ENCODE data around the gene CDK10. TPM values are rescaled to one million over a fixed set of nuclear protein-coding genes. Genes with fewer than 3 reads are reported as not detected.

The CDK10 gene
- polyA plus RNA-seq, 4 donors, result 71.0 to 160 (median 89.9) TPM

DNA sequence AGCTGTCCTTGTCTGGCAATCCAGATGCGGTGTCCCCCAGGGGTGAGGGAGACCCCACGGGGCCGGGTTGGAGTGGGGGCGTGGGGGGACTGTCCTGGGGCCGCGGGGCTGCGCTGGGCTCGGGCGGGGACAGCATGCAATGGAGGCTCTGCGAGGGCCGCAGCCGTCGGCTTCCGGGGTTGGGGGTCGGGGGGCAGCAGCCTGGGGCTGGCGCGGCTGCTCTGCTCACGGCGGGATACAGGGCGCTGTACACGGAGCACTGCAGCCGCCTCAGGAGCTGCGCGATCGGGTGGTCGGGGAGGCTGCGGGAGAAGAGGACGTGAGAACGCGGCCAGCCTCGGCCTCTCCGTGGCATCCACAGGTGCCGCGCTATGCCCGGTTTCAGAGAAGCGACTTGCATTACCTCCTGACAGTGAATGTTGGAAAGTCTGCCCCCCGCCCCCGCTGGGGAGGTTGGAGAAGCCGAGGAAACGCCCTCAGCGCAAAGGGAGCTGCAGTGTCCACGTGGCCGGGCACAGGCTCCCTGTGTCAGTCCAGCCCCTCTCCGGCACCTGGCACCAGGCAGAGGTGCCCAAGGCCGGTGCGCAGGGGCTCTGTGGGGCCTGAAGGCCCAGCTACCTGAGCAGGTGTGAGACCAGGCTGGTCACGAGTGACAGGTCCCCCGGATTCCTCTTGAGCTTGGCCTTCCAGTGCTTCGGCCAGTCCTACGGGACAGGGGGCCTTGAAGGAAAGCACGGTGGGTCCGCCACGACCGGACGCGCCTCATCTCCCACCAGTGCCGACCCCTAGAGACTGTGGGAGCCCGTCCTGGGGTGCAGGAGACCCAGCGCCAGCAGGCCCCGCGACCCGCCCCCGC lies 24.4 kb downstream of the CDK10 start:
- DNase-seq (ENCODE audit: low read depth in 4 of 4, low spot score in 3 of 4), result no peak

DNA sequence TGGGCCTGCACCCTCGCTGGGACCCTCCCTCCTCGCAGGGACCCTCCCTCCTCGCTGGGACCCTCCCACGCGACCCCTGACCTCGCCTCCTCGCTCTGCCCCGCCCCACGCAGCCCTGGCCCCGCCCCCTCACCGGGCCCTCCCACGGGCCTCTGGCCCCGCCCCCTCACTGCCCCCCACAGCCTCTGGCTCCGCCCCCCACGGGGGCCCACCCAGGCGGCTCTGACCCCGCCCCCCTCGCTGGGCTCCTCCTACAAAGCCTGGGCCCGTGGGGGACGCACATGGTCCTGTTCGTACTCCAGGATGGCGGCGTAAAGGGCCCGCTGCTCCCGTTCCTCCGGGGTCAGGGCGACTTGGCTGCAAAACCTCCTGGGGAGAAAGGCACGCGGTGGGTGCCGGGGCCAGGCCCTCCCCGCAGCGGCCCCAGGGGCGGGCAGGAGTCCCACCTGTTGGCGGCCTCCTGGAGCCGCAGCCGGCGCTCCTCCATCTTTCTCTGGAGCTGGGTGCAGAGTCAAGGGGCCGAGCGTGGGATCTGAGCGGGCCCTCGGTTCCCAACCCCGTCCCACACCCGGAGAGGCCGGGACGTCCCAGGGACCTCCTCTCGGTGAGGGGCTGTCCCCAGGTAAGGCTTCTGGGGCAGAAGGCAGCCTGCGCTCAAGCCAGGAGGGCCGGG lies 25.2 kb downstream of the CDK10 start:
- no peak for DNase-seq (ENCODE audit: low read depth in 4 of 4, low spot score in 3 of 4)

DNA sequence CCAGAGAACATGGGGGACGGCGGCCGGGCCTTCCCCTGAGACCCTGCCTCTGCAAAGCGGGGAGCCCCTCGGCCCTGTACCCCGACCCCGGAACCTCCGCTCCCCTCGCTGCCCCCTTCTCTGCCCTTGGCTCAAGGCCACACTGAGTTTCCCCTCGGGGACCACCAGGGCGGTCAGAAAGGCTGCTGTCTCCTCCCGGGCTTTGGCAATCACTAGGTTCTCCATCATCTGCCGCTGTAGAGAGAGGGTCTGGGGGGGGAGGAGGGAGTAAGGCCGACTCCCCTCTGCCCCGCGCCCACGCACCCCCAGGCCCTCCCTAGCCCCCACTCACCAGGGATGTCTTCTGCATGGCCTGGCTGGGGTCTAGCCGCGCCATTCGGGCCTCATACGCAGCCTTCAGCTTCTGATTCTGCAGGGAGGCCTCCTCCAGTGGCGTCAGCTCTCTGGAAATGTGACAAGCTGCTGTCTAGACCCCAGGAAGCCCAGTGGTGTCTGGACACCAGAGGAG lies 25.8 kb downstream of the CDK10 start:
- no peak for DNase-seq (ENCODE audit: low read depth in 4 of 4, low spot score in 3 of 4)

DNA sequence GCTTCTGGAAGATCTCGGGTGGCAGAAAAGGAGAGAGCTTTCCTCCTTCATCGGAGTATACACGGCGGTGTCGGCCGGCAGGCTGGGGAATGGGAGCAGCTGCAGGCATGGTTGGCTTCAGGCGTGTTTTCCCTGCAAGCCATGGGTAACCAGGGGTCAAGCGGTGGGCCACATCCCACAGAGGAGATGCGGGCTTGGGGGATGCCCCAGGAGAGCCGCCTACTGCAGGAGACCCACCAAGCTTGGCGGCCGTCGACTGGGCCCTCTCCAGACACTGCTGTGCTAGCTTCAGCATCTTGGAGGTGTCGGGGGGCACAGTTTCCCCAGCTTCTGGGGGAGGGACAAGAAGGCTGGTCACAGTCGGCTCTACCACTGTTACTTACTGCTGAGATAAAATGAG lies 30.0 kb downstream of the CDK10 start:
- no peak for DNase-seq (ENCODE audit: low read depth in 4 of 4, low spot score in 3 of 4)

DNA sequence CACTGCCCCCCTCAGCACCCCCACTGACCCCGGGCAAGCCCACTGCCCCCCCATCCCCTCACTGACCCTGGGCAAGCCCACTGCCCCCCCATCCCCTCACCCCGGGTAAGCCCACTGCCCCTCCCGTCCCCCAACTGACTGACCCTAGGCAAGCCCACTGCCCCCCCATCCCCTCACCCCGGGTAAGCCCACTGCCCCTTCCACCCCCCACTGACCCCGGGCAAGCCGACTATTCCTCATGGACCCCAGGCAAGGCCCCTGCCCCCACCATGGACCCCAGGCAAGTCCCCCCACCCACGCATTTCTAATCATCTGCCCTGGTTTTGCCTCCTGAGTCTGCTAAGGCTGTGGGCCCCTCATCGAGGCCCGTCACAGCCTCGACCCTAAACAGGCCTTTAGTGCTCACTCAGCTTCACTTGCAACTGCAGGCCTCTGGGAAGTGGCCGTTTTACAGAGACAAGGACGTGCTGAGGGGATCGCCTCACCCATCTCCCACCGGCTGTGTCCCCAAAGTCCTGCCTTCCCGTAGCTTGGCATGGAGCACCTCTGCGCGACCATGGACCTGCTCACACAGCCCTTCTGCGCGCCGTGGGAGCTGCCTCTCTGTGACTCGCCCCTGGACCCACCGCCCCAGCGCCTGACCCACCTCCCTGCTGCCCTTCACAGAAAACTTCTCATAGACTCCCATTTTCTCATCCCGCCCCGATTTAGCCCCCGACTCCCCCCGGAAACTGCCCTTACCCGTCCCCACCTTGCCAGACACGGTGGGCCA lies 30.6 kb downstream of the CDK10 start:
- no peak for DNase-seq (ENCODE audit: low read depth in 4 of 4, low spot score in 3 of 4)

DNA sequence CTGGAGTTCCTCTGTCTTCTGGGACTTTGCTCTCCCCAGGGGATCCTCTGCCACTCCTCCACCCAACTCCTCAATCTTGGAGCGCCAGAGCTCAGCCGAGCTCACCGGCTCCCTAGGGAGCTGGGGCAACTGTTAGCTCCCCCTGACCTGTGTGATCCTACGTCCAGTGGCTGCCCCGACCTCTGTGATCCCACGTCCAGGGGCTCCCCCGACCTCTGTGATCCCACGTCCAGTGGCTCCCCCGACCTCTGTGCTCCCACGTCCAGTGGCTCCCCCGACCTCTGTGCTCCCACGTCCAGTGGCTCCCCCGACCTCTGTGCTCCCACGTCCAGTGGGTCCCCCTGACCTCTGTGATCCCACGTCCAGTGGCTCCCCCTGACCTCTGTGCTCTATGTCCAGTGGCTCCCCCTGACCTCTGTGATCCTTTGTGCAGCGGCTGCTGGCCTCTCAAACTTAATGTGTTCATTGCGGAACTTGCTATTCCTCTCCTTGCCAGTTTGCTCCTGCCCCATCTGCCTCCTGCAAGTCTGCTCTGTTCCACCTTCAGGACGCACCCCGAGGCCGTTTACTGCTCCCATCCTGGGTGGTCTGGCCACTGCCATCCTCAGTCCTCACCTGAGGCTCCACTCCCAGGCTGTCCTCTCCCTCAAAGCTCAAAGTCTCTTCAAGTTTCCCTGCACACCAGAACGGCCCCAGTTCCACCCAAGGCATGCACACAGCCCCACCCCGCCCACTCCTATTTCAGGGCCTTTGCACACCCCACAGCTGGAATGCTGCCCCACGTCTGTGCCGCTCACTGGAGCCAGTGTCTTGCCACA lies 31.4 kb downstream of the CDK10 start:
- no peak for DNase-seq (ENCODE audit: low read depth in 4 of 4, low spot score in 3 of 4)

DNA sequence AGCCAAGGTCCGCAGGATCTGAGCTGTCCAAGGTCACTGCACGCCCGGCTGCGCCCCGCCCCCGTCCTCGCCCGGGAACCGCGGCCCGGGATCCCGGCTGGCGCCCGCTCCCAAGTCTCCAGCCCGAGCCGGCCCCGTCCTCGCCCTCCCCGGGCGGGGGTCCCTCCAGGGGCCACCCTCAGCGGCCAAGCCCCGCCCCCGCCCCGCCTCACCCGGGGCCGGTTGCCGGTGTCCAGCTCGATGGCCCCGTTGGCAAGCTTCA lies 34.0 kb downstream of the CDK10 start:
- DNase-seq (ENCODE audit: low read depth in 4 of 4, low spot score in 3 of 4), result no peak

DNA sequence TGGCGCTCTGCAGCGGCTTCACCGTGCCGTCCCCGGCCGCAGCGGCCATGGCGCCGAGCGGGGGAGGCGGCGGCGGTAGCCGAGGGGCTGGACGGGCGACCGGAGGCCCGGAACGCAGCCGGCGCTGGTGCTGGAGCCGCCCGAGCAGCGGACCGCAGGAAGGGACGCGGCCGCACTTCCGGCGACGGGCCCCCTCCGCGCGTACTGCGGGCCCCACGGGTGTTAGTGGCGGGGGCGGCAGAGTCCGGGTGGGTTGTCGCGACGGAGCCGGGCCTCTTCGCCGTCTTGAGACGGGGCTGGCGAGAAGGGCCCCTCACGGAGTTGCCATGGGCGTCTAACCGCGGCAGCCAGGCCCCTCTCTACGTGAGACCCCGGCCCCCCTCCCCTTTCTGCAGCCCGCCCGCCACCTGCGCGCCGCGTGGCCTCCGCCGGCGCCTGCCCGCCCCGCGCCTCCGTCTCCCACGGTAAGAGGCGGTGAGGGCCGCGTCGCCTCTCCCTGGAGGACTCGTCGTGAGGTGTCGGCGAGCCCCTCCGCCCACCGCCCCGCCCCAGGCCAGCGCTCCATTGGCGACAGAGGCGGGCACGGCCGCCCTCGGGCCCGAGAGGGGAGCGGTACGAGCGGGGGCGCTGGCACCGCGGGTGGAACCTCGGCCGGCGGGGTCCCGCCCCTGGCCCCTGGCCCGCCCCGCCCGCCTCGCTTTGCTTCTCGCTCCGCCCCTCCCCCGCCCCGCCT lies 34.5 kb downstream of the CDK10 start, which contains the start of the genes VPS9D1 and ZNF276:
Gene VPS9D1 (minus strand): TSS at position 86 of the 733 bp plus-strand sequence. CDS start 37 bp downstream, at position 49.
Gene ZNF276 (plus strand): TSS at position 725 of the 733 bp plus-strand sequence. CDS start 104 bp downstream, outside the sequence.
- peak in 1 of 4 donors; percentile 50 for DNase-seq (ENCODE audit: low read depth in 4 of 4, low spot score in 3 of 4)

DNA sequence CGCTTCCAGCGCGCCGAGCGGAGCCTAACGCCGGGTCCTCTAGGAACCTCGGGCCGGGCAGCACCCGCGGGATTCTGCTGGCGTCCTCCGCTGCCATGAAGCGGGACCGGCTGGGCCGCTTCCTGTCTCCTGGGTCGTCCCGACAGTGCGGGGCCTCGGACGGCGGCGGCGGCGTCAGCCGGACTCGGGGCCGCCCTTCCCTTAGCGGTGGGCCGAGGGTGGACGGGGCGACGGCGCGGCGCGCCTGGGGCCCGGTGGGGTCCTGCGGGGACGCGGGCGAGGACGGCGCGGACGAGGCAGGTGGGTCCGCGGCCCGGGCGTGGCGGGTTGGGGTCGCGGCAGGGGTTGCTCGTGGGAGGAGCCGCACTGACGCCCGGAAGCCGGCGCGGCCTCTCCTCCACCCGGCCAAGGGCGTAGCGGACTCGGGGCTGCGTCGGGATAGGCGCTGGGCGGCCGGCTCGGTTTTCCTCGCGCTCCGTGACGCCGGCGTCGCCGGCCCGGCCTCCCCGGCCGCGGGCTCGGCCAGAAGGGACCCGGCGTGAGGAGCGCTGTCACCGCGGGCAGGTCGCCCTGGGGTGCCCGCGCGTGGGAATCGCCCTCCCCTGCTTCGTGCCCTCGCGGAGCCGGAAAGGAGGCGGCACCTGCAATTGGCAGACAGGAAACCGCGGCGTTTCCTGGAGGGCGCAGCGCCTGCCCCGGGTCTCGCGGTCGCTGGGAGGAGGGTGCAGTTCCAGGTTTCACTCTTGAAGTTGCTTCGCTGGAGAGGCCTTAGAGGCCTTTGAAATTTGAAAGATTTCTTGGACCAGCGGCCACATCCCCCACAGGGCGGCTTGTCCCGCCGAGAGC lies 35.3 kb downstream of the CDK10 start:
- no peak for DNase-seq (ENCODE audit: low read depth in 4 of 4, low spot score in 3 of 4)

DNA sequence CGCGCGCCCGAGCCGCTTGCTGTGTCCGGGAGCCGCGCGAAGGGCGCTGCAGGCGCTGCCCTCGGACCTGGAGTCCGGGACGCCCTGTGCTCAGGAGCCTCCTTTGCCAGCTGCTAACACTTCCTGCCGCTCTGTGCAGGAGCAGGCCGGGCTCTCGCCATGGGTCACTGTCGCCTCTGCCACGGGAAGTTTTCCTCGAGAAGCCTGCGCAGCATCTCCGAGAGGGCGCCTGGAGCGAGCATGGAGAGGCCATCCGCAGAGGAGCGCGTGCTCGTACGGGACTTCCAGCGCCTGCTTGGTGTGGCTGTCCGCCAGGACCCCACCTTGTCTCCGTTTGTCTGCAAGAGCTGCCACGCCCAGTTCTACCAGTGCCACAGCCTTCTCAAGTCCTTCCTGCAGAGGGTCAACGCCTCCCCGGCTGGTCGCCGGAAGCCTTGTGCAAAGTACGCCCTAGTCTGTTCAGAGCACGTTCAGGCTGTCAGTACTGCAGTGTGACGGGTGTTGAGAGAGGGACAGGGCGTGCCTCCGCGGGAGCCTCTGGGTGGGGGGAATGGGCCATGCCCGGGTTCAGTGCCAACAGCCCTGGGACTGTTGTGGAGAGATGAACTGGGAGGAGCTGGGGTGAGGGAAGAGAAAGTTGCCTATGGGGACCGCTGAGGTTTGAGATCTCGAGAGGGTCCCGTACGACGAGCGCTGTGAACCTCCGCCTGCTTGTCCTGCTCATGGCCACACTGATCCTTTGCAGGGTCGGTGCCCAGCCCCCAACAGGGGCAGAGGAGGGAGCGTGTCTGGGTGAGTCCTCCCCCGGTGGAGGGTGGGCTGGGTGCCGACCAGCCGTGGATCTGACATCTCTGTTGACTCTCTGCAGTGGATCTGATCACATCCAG lies 36.1 kb downstream of the CDK10 start:
- no peak for DNase-seq (ENCODE audit: low read depth in 4 of 4, low spot score in 3 of 4)

DNA sequence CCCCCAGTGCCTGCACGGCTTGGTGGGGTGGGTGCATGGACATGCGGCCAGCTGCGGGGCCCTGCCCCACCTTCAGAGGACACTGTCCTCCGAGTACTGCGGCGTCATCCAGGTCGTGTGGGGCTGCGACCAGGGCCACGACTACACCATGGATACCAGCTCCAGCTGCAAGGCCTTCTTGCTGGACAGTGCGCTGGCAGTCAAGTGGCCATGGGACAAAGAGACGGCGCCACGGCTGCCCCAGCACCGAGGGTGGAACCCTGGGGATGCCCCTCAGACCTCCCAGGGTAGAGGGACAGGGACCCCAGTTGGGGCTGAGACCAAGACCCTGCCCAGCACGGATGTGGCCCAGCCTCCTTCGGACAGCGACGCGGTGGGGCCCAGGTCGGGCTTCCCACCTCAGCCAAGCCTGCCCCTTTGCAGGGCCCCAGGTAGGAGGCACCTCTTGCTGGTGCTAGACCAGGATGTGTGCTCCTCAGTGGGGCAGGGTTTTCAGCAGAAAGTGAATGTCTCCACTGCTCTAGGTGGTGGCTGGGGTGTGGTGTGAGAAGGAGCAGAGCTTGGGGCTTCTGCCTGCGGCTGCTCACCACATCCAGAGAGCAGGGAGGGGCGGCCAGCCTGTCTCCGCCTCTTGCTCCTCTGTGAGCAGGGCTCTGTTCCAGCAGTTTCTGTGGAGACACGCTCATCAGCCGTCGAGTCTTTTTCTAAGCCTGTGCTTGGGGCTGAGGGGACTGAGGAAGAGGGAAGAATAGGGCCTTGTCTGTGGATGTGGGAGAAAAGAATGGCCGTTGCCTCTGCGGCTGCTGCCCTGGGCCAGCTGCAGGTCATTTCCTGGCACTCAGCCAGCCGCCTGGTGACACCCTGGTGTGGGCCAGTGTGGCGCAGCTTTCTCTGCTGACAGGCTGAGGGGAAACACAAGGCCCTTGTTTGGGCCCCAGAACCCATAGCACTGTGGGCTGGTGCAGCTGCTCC lies 37.1 kb downstream of the CDK10 start:
- no peak for DNase-seq (ENCODE audit: low read depth in 4 of 4, low spot score in 3 of 4)

DNA sequence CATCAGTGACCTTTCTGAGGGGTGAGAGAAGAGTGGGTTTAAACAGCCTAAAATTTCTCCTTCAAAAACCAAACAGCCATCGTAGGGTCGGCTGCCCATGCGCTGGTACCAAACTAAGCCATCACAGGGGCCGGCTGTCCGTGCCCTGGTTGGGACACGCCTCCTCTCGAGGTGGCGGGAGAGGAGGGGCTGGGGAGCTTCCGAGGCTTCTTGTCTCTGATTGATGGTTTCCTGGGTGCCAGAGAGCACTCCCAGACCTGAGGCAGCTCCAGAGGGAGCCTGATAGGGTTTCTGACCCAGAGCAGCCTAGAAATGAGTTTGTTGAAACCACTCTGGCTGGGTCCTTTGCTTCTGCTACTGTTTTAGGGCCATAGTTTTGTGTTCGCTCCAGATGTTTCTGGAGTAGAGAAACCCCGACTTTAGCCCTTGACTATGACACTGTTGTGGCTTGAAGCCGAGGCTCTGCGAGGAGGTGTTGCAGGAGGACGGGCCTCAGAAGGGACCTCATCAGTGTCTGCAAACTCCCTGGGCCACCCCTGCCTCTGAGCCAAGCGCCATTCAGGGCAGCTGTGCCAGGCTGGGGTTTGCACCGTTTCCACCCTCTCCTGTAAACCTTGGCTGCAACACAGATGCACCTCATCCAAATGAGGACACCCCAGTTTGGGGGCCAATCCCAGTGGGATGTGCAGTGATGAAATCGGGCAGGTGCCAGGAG lies 41.1 kb downstream of the CDK10 start:
- no peak for DNase-seq (ENCODE audit: low read depth in 4 of 4, low spot score in 3 of 4)

DNA sequence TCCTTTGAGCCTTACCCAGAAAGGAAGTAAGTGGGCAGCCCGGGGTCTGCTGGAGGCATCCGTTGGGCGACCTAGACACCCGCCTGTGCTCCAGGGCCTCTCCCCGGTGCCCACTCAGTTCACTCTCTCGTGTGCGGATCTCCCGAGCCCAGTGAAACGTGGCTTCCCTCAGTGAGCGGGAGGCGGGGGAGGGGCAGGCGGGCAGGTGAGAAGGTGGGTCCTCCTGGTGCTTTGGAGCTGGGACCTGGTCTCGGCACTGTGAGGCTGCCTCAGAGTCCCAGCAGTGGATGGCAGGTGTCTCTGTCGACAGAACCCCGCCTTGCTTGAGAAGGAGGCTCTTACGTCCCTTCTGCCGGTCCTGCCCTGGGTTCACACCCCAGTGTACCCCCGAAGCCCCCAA lies 42.8 kb downstream of the CDK10 start:
- DNase-seq (ENCODE audit: low read depth in 4 of 4, low spot score in 3 of 4), result no peak

DNA sequence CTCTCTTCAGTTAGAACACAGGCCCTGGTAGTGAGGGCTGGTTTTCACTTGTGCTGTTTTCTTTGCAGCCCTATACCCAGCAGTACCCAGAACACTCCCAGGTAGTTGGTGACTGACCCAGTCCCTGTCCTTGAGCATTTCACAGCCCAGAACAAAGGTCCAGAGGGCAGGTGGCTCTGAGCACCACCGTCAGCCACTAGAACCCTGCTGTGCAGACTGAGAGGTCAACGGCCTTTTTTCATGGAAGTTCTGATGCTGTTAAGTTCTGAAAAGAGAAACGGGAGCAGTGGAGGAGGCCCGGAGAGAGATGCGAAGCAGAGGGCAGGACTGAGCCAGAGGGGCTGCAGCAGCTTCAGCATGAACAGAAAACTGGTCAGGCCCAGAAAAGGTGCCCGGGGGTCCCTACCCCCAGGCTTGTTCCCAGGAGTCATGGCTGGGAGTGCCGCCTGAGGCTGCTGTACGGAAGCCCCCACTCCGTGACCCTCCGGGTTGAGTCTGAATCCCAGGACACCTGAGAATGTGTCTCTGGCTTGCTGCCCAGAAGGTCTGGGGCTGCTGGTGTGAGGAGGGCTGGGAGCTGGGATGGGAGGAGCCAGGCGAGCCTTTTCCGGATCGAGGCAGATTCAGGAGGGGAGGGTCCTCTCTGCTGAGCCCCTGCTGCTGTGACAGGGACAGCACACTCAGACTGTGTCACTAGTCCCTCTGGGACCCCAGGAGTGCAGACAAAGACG lies 43.5 kb downstream of the CDK10 start:
- no peak for DNase-seq (ENCODE audit: low read depth in 4 of 4, low spot score in 3 of 4)

DNA sequence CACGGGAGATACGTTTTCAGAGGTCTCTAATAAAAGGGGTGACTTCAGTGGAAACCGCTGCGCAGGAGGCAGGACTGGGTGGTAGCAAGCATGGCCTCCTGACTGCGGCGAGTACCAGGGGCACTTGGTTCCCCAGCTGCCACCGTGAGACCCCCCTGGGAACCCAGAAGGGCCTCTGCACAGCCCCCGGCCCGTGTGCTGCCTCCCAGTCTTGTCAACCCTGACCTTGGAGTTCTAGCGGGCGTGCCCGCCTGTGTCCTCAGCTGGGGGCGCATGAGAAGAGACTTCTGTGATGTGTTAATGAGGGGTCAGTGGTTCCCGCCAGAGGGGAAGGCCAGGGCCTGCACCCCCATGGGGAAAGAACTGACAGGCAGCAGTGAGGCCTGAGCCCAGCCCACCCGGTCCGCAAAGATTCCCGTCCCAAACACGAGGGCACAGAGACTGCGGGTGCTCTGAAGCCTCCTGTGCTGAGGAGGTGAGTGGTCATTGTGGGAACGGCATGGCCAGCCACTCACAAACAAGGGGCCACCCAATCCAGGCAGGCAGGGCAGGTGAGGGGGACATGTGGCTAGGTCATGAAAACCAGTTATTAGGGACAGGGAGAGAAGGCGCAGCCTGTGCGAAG lies 44.2 kb downstream of the CDK10 start:
- no peak for DNase-seq (ENCODE audit: low read depth in 4 of 4, low spot score in 3 of 4)

All from left renal pelvis (tissue), 4 donors.